SJCRH30 (cell line): ENCODE measurements around the gene AMOT. TPM values are rescaled to one million over a fixed set of nuclear protein-coding genes. Genes with fewer than 3 reads are reported as not detected.
A peak's percentile ranks its signal among the peaks of the same experiment; 100 is the strongest.

Experiments used
- DNase-seq, 2 experiments: peaks; one replicate each; pipeline ENCODE4 v3.0.0-alpha.2; 2015 to 2020
- H3K27ac ChIP-seq: fragments of 250-450 bp; sonication (Bioruptor Pico); 2 replicates; pipeline ENCODE4 v1.5.1; 2020; ENCODE audit warnings: mild to moderate bottlenecking, moderate library complexity
- H3K27me3 ChIP-seq: fragments of 250-450 bp; sonication (Bioruptor Pico); 2 replicates; pipeline ENCODE4 v1.5.1; 2020; ENCODE audit warnings: mild to moderate bottlenecking, moderate library complexity
- H3K36me3 ChIP-seq: fragments of 250-450 bp; sonication (Bioruptor Pico); 2 replicates; pipeline ENCODE4 v1.5.1; 2020; ENCODE audit warnings: mild to moderate bottlenecking, moderate library complexity
- H3K4me1 ChIP-seq: fragments of 250-450 bp; sonication (Bioruptor Pico); 2 replicates; pipeline ENCODE4 v1.5.1; 2020; ENCODE audit warnings: mild to moderate bottlenecking, moderate library complexity
- H3K4me3 ChIP-seq: fragments of 250-450 bp; sonication (Bioruptor Pico); 2 replicates; pipeline ENCODE4 v1.5.1; 2020; ENCODE audit warnings: mild to moderate bottlenecking, moderate library complexity
- H3K9me3 ChIP-seq: fragments of 250-450 bp; sonication (Bioruptor Pico); replicated peaks from 2 replicates; pipeline ENCODE4 v1.5.1; 2020; ENCODE audit warnings: mild to moderate bottlenecking, moderate library complexity
- total RNA-seq: library from RNA; depleted of rRNA; stranded (reverse); fragments of >200 nt; shearing (Covaris generic); gene quantifications from 2 replicates; pipeline ENCODE4 v1.2.3, GENCODE V29; 2014; rRNA removed

AMOT gene
- total RNA-seq, 1 experiment from 2014 or later, result 42.7 TPM

DNA sequence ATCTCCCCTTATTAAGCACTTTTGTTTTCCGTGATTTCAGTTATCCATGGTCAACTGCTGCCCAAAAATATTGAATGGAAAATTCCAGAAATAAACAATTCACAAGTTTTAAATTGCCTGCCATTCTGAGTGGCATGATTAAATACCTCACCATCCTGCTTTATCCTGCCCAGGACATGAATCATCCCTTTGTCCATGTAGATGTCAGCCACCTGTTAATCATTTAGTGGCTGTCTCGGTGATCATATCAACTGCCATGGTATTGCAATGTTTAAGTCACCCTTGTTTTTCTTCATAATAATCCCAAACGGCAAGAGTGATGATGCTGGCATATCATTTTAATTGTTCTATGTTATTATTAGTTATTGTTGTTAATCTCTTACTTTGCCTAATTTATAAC lies 81.1 kb downstream of the AMOT start:
- DNase-seq, result peak in 1 of 2 experiments; percentile 55
- peaks cover 20% of the 10 kb centered on the region for H3K4me1 ChIP-seq
- no peak overlapping the region for H3K27ac ChIP-seq
- no peak overlapping the region for H3K4me3 ChIP-seq
- H3K36me3 ChIP-seq, result no peaks in the 10 kb centered on the region
- no peaks in the 10 kb centered on the region for H3K27me3 ChIP-seq
- H3K9me3 ChIP-seq, result no peaks in the 10 kb centered on the region

DNA sequence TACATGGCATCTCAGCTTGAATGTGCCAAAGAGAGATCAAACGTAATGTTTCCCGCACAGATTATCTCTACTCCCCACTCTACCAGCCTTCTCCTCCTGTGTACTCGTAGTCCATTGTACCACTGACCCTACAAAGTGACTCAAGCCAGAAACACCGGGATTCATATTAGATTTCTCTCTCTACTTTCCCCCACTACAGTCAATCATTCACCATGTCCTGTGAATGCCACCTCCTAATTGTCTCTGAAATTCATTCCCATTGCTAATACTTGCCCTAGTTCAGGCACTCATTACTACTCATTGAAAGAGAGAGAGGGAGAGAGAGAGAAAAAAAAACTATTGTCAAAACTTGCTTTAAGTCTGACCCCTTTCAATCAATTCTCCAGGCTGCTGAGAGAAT lies 82.7 kb downstream of the AMOT start:
- Histone ChIP-seq H3K4me3 (no peak overlapping the region), H3K36me3 (no peaks in the 10 kb centered on the region), H3K27ac (no peak overlapping the region), H3K4me1 (peaks cover 24% of the 10 kb centered on the region), H3K27me3 (no peaks in the 10 kb centered on the region), H3K9me3 (no peaks in the 10 kb centered on the region)
- DNase-seq, result no peak

DNA sequence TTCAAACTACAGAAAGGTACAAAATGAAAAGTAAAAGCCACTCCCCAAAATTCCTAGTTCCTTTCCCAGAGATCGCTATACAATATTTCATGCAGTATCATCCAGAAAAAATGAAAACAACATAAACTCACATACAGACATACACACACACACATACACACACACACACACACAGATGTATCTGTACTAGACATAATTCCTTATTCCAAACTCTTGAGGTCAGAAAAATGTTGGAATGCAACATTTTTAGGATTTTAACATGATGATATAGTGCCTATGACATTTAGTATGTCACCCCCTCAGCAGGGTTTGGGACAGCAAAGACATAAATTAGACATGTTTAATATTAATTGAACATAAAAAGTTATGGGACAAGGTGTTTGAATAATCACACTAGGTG lies 87.5 kb downstream of the AMOT start:
- no peak overlapping the region for H3K4me3 ChIP-seq
- H3K9me3 ChIP-seq, result 0 out of 2 replicates have a peak, but pooled peaks cover 6% of the 10 kb centered on the region
- no peak overlapping the region for H3K27ac ChIP-seq
- H3K36me3 ChIP-seq, result no peaks in the 10 kb centered on the region
- H3K27me3 ChIP-seq, result no peaks in the 10 kb centered on the region
- 0 out of 2 replicates have a peak, but pooled peaks cover 4% of the 10 kb centered on the region for H3K4me1 ChIP-seq
- DNase-seq, result no peak

DNA sequence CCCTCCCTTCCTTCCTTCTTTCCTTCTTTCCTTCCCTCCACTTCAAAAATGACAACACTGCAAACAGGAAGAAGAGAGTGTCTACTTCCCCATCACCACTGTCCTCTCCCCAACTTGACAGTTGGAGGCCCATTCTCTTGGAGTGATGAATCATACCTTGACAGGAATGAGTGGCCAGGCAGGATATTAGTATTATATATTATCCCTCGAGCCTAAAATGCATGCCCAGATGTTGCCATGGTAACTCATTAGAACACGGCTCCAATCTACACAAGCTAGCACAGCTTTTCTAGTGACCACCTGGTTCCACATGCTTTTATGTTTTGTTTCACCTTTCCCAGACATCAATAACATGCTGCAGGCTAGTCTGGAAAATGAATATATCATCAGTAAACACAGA lies 89.6 kb downstream of the AMOT start:
- no peaks in the 10 kb centered on the region for H3K27me3 ChIP-seq
- no peak overlapping the region for H3K27ac ChIP-seq
- no peak overlapping the region for H3K4me3 ChIP-seq
- H3K36me3 ChIP-seq, result no peaks in the 10 kb centered on the region
- H3K4me1 ChIP-seq, result 0 out of 2 replicates have a peak, but pooled peaks cover 4% of the 10 kb centered on the region
- no peak for DNase-seq
- H3K9me3 ChIP-seq, result 0 out of 2 replicates have a peak, but pooled peaks cover 6% of the 10 kb centered on the region

DNA sequence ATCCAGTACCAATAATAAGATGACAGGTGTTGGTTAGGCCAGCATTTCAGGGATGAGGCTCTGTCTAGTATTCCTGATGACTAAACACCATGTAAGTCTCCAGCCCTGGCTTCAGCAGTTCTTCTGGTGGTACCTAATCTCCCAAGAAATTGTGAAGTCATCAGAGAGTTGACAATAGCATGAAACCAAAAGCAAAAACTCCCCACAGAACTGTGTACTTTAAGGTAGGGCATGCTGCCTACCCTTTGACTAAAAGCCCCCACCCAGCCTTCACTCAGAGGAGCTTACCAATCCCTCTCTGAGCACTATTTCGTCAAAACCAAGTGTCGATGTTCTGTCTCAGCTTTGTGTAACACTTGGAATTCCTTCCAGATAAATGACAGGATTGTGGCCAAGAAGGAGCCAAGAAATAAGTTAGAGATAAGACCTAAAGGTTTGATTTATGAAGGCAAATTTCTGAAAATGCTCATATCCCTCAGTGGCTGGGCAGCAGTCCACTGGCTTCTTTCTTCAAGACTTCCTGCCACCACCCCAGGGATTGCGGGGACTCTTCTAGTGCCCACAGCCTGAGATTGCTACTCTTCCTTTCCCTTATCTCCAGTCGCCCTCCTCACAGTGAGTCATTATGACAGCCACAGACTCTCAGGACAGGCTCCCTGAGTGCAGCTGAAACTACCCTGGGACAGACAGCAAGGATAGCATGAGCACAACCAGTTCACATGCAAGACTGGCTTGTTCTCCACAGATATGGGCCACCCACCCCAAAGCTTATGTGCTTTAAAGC lies 93.6 kb downstream of the AMOT start:
- DNase-seq, result no peak
- H3K4me1 ChIP-seq, result no peaks in the 10 kb centered on the region
- H3K27me3 ChIP-seq, result no peaks in the 10 kb centered on the region
- H3K4me3 ChIP-seq, result no peak overlapping the region
- H3K36me3 ChIP-seq, result no peaks in the 10 kb centered on the region
- H3K27ac ChIP-seq, result no peak overlapping the region
- H3K9me3 ChIP-seq, result 0 out of 2 replicates have a peak, but pooled peaks cover 6% of the 10 kb centered on the region

DNA sequence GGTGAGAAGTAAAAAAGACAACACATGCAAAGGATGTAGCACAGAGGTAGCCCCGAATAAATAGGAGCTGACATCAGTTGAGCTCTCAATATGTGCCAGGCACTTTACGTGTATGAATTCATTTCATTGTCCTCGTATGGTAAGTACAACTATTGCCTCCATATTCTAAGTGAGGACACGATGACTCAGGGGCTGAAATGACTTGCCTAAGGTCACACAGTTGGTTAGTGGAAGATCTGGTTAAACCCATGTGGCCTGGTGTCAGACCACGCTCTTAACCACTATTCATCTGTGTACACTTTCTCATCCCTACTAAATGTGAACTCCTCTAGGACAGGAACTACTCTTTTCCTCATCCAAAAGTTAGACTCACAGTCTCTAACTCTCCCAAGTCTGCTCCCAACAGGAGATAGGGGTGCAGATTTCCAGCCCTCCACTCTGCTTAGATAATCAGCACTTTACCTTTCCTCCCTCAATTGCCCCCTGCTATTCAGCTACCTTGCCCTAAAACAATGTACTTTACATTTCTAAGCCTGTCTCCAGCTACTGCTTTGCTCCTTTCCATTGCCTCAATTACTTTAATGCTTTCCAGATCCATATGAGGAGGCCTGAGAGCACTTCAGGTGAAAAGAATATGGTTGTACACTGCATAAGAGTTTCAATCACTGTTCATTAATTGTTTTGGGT lies 102.1 kb downstream of the AMOT start:
- no peak for DNase-seq
- Histone ChIP-seq H3K36me3 (no peaks in the 10 kb centered on the region), H3K9me3 (no peaks in the 10 kb centered on the region), H3K27ac (no peak overlapping the region), H3K27me3 (no peaks in the 10 kb centered on the region), H3K4me1 (peaks cover 9% of the 10 kb centered on the region; the same call in 1 of the 2 replicates), H3K4me3 (no peak overlapping the region)

DNA sequence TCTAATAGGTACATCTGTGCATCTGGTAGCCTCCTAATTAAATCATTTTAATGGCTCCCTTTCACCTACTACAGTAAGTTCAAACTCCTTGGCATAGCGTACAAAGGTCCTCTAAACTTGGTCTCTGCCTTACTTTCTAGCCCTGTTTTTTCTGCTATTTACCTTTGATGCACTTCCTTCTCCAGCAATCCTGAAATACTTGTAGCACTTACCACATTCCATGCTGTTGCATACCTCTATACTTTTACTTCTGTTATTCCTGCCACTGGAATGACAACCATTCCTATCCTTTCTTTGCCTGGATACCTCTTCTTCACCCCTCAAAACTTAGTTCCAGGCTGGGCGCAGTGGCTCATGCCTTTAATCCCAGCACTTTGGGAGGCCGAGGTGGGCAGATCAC lies 104.3 kb downstream of the AMOT start:
- DNase-seq, result no peak
- H3K27ac ChIP-seq, result no peak overlapping the region
- H3K4me1 ChIP-seq, result peaks cover 2% of the 10 kb centered on the region; the same call in 1 of the 2 replicates
- no peaks in the 10 kb centered on the region for H3K27me3 ChIP-seq
- no peaks in the 10 kb centered on the region for H3K9me3 ChIP-seq
- H3K4me3 ChIP-seq, result no peak overlapping the region
- H3K36me3 ChIP-seq, result no peaks in the 10 kb centered on the region

DNA sequence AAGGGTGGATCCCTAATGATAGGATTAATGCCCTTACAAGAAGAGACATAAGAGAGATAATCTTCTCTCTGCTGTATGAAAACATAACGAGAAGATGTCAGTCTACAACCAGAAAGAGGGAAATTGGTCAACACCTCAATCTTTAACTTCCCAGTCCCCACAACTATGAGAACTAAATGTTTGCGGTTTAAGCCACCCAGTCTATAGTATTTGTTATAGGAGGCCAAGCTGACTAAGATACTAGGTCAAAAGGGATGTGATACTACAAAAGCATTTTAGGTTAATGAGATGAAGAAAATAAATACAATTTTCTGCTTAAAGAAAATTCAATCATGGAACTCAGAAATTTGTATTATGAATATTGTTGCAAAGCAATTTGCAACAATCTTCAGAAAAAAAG lies 105.5 kb downstream of the AMOT start:
- Histone ChIP-seq H3K27ac (no peak overlapping the region), H3K4me3 (no peak overlapping the region), H3K27me3 (no peaks in the 10 kb centered on the region), H3K4me1 (no peaks in the 10 kb centered on the region), H3K36me3 (no peaks in the 10 kb centered on the region), H3K9me3 (no peaks in the 10 kb centered on the region)
- no peak for DNase-seq

DNA sequence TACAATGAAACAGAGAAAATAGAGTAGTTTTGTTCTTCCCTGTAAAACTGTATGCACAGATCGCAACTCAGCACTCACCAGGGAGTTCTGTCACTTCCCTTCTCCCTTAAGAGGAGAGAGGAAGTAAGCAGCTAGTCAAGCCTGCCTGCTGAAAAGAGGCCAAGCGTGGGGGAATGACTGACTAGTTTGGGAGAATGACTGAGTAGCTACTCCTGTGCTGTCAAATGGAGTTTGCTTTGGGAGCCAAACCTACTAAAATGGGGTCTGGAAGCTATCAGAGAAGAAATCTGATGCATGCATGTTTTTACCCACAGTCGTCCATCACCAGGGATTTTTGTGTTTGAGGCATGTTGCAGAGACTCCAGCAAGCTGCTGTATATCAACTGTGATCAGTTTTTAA lies 106.3 kb downstream of the AMOT start:
- Histone ChIP-seq H3K9me3 (no peaks in the 10 kb centered on the region), H3K27ac (no peak overlapping the region), H3K4me1 (no peaks in the 10 kb centered on the region), H3K27me3 (no peaks in the 10 kb centered on the region), H3K36me3 (no peaks in the 10 kb centered on the region), H3K4me3 (no peak overlapping the region)
- peak in 1 of 2 experiments; percentile 21 for DNase-seq

DNA sequence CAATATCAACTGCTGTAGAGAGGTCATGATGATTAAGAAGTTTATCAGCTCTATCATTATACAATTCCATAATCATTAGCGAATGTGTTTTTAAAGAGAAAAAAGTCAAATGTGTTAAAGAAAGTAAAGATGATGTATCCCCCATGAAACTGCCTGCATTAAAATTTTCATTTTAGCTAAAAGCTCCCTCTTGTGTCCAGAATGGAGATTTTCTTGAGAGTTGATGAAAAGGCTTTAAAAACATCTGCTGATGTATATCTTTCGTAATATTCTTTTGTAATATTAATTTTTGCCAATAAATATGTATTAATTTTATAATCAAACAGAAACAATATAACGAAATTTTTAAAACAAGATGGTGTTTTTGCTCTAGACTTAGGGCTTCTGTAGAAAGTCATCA lies 108.8 kb downstream of the AMOT start:
- Histone ChIP-seq H3K27ac (no peak overlapping the region), H3K4me1 (no peaks in the 10 kb centered on the region), H3K4me3 (no peak overlapping the region)

More for the DNA sequence above, 108.8 kb downstream of the AMOT start:
- Histone ChIP-seq H3K27me3 (no peaks in the 10 kb centered on the region), H3K9me3 (no peaks in the 10 kb centered on the region), H3K36me3 (no peaks in the 10 kb centered on the region)
- DNase-seq, result peak in 1 of 2 experiments; percentile 56

Other genes starting within 250 kb of the AMOT start
- gene LHFPL1, start 160.9 kb downstream of the AMOT start, total RNA-seq, result 0.32 and 0.71 TPM in 2 replicates